Amniotic epithelial cell (primary cell): ENCODE measurements around the gene BACE2.
"Not testable (repeated sequence)": the region's sequence is repeated elsewhere in the genome, so short reads cannot be mapped to it uniquely, and the experiment has no call there.

Source experiments
- DNase-seq: peaks from one replicate; pipeline ENCODE4 v3.0.0-alpha.2; 2010; ENCODE audit warnings: low read depth

Gene BACE2

GRCh38 chr21:41277846-41278245, 109.9 kb downstream of the BACE2 start:
- DNase-seq: no peak

- DNase-seq: peak; percentile 74
Measured at GRCh38 chr21:41280115-41280919, 112.4 kb downstream of the BACE2 start.

GRCh38 chr21:41282412-41282811, 114.5 kb downstream of the BACE2 start:
- DNase-seq: no peak

GRCh38 chr21:41283211-41283818, 115.4 kb downstream of the BACE2 start:
- peak; percentile 84 for DNase-seq

GRCh38 chr21:41289431-41289830, 121.5 kb downstream of the BACE2 start:
- DNase-seq: no peak

GRCh38 chr21:41290106-41290799, 122.3 kb downstream of the BACE2 start:
- DNase-seq: no peak

- DNase-seq: no peak
Measured at GRCh38 chr21:41294548-41295231, 126.7 kb downstream of the BACE2 start.

GRCh38 chr21:41295721-41296254, 127.8 kb downstream of the BACE2 start:
- no peak for DNase-seq

- DNase-seq: no peak
Measured at GRCh38 chr21:41302976-41303375, 135.0 kb downstream of the BACE2 start.

- DNase-seq: no peak
Measured at GRCh38 chr21:41304068-41304720, 136.2 kb downstream of the BACE2 start.

- DNase-seq: no peak
Measured at GRCh38 chr21:41307219-41307618, 139.3 kb downstream of the BACE2 start.

- not testable (repeated sequence) for DNase-seq
Measured at GRCh38 chr21:41313285-41314164, 145.6 kb downstream of the BACE2 start.

- DNase-seq: no peak
Measured at GRCh38 chr21:41315726-41316125, 147.8 kb downstream of the BACE2 start.

GRCh38 chr21:41316200-41317062, 148.5 kb downstream of the BACE2 start, which contains the start of gene FAM3B:
TSS of gene FAM3B (plus strand) at chr21:41316801. CDS start at chr21:41316880, 79 bp downstream.
- no peak for DNase-seq

- DNase-seq: no peak
Measured at GRCh38 chr21:41317063-41317392, 149.1 kb downstream of the BACE2 start.

GRCh38 chr21:41317458-41317857, 149.5 kb downstream of the BACE2 start:
- DNase-seq: no peak

GRCh38 chr21:41318218-41318617, 150.3 kb downstream of the BACE2 start:
- no peak for DNase-seq

GRCh38 chr21:41319273-41319672, 151.3 kb downstream of the BACE2 start:
- no peak for DNase-seq

- no peak for DNase-seq
Measured at GRCh38 chr21:41321211-41321907, 153.4 kb downstream of the BACE2 start.
